Right renal cortex interstitium (tissue), 3 donors: ENCODE results near the gene ZNF382. TPM values are rescaled to one million over a fixed set of nuclear protein-coding genes. Genes with fewer than 3 reads are reported as not detected.
"Not testable (repeated sequence)": the region's sequence is repeated elsewhere in the genome, so short reads cannot be mapped to it uniquely, and the experiment has no call there.

Experiments used
- DNase-seq, 3 donors: peaks; one replicate each; pipeline ENCODE4 v3.0.0-alpha.2; 2013; ENCODE audit warnings: low read depth in 3 of 3, low spot score in 2 of 3
- polyA plus RNA-seq, 3 donors: library from polyadenylated mRNA; unstranded; fragments of 120-200 nt; gene quantifications; one replicate each; pipeline ENCODE4 v1.2.1, GENCODE V29; 2013; ENCODE audit not compliant: insufficient read length in 3 of 3

Gene ZNF382
- polyA plus RNA-seq = 1 to 10 TPM; 5.4 to 5.9 (median 5.5) TPM

GRCh38 chr19:36605101-36605876 is at the start of gene ZNF382:
Gene ZNF382, plus strand, starts transcription at chr19:36605313. Its CDS starts 4,602 bp downstream, at chr19:36609915.
- DNase-seq = peak; percentile 58 to 67 (median 59)

- DNase-seq = no peak
Observed at GRCh38 chr19:36564391-36564790, 40.7 kb upstream of the ZNF382 start.

GRCh38 chr19:36572593-36573019 is 32.5 kb upstream of the ZNF382 start:
- peak in 2 of 3 donors; percentile 1 to 5 for DNase-seq

GRCh38 chr19:36573020-36573894 is 31.9 kb upstream of the ZNF382 start, which contains the start of gene ZNF529:
Gene ZNF529, minus strand, starts transcription at chr19:36573292. Its CDS starts 946 bp downstream, at chr19:36572346.
- peak; percentile 88 to 93 (median 92) for DNase-seq

GRCh38 chr19:36573895-36574720 is 31.0 kb upstream of the ZNF382 start:
- DNase-seq = peak; percentile 21 to 38 (median 23)

GRCh38 chr19:36574741-36575140 is 30.4 kb upstream of the ZNF382 start:
- no peak for DNase-seq

GRCh38 chr19:36577271-36577996 is 27.7 kb upstream of the ZNF382 start:
- no peak for DNase-seq

- DNase-seq = no peak
Observed at GRCh38 chr19:36579255-36579654, 25.9 kb upstream of the ZNF382 start.

GRCh38 chr19:36602681-36603080 is 2.4 kb upstream of the ZNF382 start:
- not testable (repeated sequence) for DNase-seq

GRCh38 chr19:36604656-36605100 is 435 bp upstream of the ZNF382 start:
- peak in 1 of 3 donors; percentile 25 for DNase-seq

- DNase-seq = peak in 1 of 3 donors; percentile 0
Observed at GRCh38 chr19:36605877-36606478, 865 bp downstream of the ZNF382 start.

- DNase-seq = no peak
Observed at GRCh38 chr19:36627057-36627456, 21.9 kb downstream of the ZNF382 start.

- DNase-seq = no peak
Observed at GRCh38 chr19:36635342-36635741, 30.2 kb downstream of the ZNF382 start.

- DNase-seq = no peak
Observed at GRCh38 chr19:36638862-36639510, 33.9 kb downstream of the ZNF382 start.

- no peak for DNase-seq
Observed at GRCh38 chr19:36646746-36647145, 41.6 kb downstream of the ZNF382 start.

GRCh38 chr19:36652958-36653357 is 47.8 kb downstream of the ZNF382 start:
- no peak for DNase-seq

- DNase-seq = no peak
Observed at GRCh38 chr19:36665832-36666231, 60.7 kb downstream of the ZNF382 start.

- DNase-seq = no peak
Observed at GRCh38 chr19:36668646-36669045, 63.5 kb downstream of the ZNF382 start.

GRCh38 chr19:36672368-36672767 is 67.3 kb downstream of the ZNF382 start:
- DNase-seq = no peak
